ENCODE measurements around the gene RPS10. TPM values are rescaled to one million over a fixed set of nuclear protein-coding genes. Genes with fewer than 3 reads are reported as not detected.
"Not testable (repeated sequence)": the region's sequence is repeated elsewhere in the genome, so short reads cannot be mapped to it uniquely, and the experiment has no call there.

The RPS10 gene
- total RNA-seq, 1 experiment from 2014 or later: 2,049 TPM

DNA sequence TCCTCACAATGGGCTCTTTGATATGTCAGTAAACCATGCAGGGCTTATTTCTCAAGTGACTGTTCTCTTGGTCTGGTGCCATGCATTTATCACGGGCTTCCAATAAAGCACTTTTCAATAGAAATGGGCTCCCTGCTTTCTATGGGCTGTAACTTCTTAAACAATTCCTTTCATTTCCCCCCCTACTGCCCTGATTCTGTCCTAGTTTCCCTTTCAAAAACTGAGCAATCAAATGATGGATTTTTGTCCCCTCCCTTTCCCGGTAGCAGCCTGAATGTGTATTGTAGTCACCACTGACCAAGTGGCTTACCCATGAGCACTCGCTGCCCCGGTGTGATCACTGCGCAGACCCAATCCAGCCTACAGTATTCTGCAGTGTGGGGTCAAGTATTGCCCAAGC, 13.9 kb downstream of the RPS10 start:
- no TSS peak for BruUV-seq (replicated peaks)
- intact Hi-C loops (cut with micrococcal nuclease; ENCODE audit: unreplicated experiment): no loop called here
- H3K27me3 Mint-ChIP-seq (ENCODE audit: unreplicated experiment): no peaks in the 10 kb centered on the region
- no peak for DNase-seq
- TF ChIP-seq, protein P1, sequence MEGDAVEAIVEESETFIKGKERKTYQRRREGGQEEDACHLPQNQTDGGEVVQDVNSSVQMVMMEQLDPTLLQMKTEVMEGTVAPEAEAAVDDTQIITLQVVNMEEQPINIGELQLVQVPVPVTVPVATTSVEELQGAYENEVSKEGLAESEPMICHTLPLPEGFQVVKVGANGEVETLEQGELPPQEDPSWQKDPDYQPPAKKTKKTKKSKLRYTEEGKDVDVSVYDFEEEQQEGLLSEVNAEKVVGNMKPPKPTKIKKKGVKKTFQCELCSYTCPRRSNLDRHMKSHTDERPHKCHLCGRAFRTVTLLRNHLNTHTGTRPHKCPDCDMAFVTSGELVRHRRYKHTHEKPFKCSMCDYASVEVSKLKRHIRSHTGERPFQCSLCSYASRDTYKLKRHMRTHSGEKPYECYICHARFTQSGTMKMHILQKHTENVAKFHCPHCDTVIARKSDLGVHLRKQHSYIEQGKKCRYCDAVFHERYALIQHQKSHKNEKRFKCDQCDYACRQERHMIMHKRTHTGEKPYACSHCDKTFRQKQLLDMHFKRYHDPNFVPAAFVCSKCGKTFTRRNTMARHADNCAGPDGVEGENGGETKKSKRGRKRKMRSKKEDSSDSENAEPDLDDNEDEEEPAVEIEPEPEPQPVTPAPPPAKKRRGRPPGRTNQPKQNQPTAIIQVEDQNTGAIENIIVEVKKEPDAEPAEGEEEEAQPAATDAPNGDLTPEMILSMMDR (IDR thresholded peaks at IDR 0.05; ENCODE audit: unreplicated experiment): no peak
- CTCF ChIA-PET: no interaction called here
- no peaks in the 10 kb centered on the region for H3K9me3 Mint-ChIP-seq (ENCODE audit: low read depth, unreplicated experiment)
- no peak overlapping the region for H3K27ac Mint-ChIP-seq (ENCODE audit: unreplicated experiment)
- no peak overlapping the region for H3K4me3 Mint-ChIP-seq (ENCODE audit: low read depth, unreplicated experiment)
- H3K36me3 Mint-ChIP-seq (ENCODE audit: insufficient read depth, unreplicated experiment): peaks cover 28% of the 10 kb centered on the region
- peaks cover 24% of the 10 kb centered on the region for H3K4me1 Mint-ChIP-seq (ENCODE audit: low read depth, unreplicated experiment)

DNA sequence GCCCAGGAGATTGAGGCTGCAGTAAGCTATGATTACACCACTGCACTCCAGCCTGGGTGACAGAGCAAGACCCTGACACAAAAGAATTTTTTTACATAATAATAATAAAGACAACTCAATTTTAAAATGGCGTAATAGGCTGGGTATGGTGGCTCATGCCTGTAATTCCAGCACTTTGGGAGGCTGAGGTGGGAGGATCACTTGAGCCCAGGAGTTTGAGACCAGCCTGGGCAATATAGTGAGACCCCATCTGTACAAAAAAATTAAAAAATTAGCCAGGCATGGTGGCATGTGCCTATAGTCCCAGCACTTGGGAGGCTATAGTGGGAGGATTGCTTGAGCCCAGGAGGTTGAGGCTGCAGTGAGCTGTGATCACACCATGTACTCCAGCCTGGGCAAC, 18.0 kb downstream of the RPS10 start:
- H3K4me1 Mint-ChIP-seq (ENCODE audit: low read depth, unreplicated experiment); H3K36me3 Mint-ChIP-seq (ENCODE audit: insufficient read depth, unreplicated experiment); H3K27me3 Mint-ChIP-seq (ENCODE audit: unreplicated experiment); BruUV-seq (replicated peaks); H3K9me3 Mint-ChIP-seq (ENCODE audit: low read depth, unreplicated experiment); DNase-seq; H3K4me3 Mint-ChIP-seq (ENCODE audit: low read depth, unreplicated experiment); intact Hi-C loops (cut with micrococcal nuclease; ENCODE audit: unreplicated experiment); H3K27ac Mint-ChIP-seq (ENCODE audit: unreplicated experiment): not testable (repeated sequence)
- CTCF ChIA-PET: interaction anchor here (0.6 kb wide), 1 partner anchor 1112 kb away, joined by 3 read pairs; no protein-coding TSS in a partner anchor

DNA sequence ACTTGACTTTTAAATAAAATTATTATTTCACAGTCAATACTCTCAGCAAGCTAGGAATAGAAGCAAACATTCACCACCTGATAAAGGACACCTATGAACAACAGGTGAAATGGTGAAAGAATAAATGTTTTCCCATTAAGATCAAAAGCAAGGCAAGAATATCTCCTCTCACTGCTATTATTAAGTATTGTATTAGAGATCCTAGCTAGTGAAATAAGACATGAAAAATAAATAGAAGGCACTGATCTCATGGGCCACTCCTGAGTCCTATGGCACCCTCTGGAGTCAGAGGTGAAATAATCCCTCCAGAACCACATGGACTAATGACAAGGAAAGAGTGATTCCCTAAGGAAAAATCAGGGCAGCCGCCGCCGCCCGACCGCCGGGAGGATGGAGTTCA, 29.4 kb downstream of the RPS10 start:
- Mint-ChIP-seq H3K4me3 (ENCODE audit: low read depth, unreplicated experiment) (no peak overlapping the region), H3K36me3 (ENCODE audit: insufficient read depth, unreplicated experiment) (peaks cover 4% of the 10 kb centered on the region), H3K4me1 (ENCODE audit: low read depth, unreplicated experiment) (no peaks in the 10 kb centered on the region), H3K9me3 (ENCODE audit: low read depth, unreplicated experiment) (no peaks in the 10 kb centered on the region), H3K27me3 (ENCODE audit: unreplicated experiment) (no peaks in the 10 kb centered on the region), H3K27ac (ENCODE audit: unreplicated experiment) (no peak overlapping the region)
- BruUV-seq (replicated peaks): no TSS peak
- intact Hi-C loops (cut with micrococcal nuclease; ENCODE audit: unreplicated experiment): no loop called here
- no peak for DNase-seq
- TF ChIP-seq, protein P1 (IDR thresholded peaks at IDR 0.05; ENCODE audit: unreplicated experiment): no peak
- CTCF ChIA-PET: interaction anchor here (1.6 kb wide), 1 partner anchor 18 kb away, joined by 7 read pairs; no protein-coding TSS in a partner anchor

DNA sequence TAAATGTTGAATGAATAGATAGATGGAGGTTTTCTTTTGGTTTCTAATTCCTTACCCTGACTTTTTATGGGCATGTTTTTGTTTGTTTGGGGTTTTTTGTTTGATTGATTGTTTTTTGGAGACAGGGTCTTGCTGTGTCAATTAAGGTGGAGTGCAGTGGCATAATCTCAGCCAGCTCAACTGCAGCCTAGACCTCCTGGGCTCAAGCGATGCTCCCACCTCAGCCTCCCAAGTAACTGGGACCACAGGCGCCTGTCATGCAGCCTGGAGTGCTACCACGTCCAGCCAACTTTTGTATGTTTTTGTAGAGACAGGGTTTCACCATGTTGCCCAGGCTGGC, 31.9 kb downstream of the RPS10 start:
- Mint-ChIP-seq H3K4me1 (ENCODE audit: low read depth, unreplicated experiment) (peaks cover 7% of the 10 kb centered on the region), H3K9me3 (ENCODE audit: low read depth, unreplicated experiment) (no peaks in the 10 kb centered on the region), H3K36me3 (ENCODE audit: insufficient read depth, unreplicated experiment) (peaks cover 4% of the 10 kb centered on the region), H3K27me3 (ENCODE audit: unreplicated experiment) (no peaks in the 10 kb centered on the region), H3K4me3 (ENCODE audit: low read depth, unreplicated experiment) (no peak overlapping the region), H3K27ac (ENCODE audit: unreplicated experiment) (no peak overlapping the region)
- TF ChIP-seq, protein P1 (IDR thresholded peaks at IDR 0.05; ENCODE audit: unreplicated experiment): no peak
- no TSS peak for BruUV-seq (replicated peaks)
- no peak for DNase-seq
- intact Hi-C loops (cut with micrococcal nuclease; ENCODE audit: unreplicated experiment): loop anchor here (5.0 kb wide), 2 partner anchors 77 to 197 kb away; no protein-coding TSS in a partner anchor
- CTCF ChIA-PET: interaction anchor here (0.6 to 1.2 kb wide), 2 partner anchors 21 to 174 kb away, joined by 4 read pairs; no protein-coding TSS in a partner anchor

DNA sequence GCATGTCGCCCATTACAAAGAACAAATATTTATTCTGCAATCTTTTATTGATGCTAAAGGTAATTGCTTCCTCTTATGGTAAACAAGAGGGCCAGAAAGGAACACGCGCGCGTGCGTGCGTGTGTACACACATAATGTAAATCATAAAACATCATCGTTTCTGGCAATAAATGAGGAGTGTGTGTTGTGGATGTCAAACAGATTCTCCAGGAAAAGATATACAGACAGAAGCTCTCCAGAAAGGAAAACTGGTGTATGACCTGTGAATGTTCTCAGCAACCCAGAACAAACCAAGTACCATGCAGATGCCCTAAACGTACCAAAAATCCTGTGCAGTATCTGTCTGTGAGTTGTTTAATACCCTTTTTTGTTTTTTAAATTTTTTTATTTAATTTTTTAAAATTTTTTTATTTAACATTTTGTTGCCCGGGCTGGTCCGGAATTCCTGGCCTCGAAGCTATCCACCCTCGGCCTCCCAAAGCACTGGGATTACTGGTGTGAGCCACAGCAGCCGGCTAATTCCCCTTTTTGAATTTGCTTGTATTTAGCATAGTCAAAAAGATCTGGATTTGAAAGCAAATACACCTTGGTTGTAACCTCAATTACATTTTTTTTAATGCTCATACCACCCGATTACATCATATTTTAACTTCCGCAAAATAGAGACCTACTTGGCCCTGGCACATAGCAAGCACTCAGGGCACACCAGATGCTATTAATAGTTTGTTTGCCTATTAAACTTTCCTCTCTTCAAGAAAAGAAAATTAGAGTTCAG, 32.5 kb downstream of the RPS10 start:
- BruUV-seq (replicated peaks): TSS peak; percentile 59
- H3K9me3 Mint-ChIP-seq (ENCODE audit: low read depth, unreplicated experiment): no peaks in the 10 kb centered on the region
- H3K4me1 Mint-ChIP-seq (ENCODE audit: low read depth, unreplicated experiment): peaks cover 9% of the 10 kb centered on the region
- H3K4me3 Mint-ChIP-seq (ENCODE audit: low read depth, unreplicated experiment): no peak overlapping the region
- intact Hi-C loops (cut with micrococcal nuclease; ENCODE audit: unreplicated experiment): loop anchor here (5.0 kb wide), 2 partner anchors 76 to 196 kb away; no protein-coding TSS in a partner anchor
- no peak for DNase-seq
- CTCF ChIA-PET: interaction anchor here (0.6 to 4.0 kb wide), 4 partner anchors 11 to 174 kb away, joined by 3 to 30 read pairs (median 4); partner anchors contain the start of gene SMIM29
- H3K27me3 Mint-ChIP-seq (ENCODE audit: unreplicated experiment): no peaks in the 10 kb centered on the region
- TF ChIP-seq, protein P1 (IDR thresholded peaks at IDR 0.05; ENCODE audit: unreplicated experiment): no peak
- H3K36me3 Mint-ChIP-seq (ENCODE audit: insufficient read depth, unreplicated experiment): peaks cover 4% of the 10 kb centered on the region
- no peak overlapping the region for H3K27ac Mint-ChIP-seq (ENCODE audit: unreplicated experiment)

Measured in Calu3 (cell line).